Astrocyte of the spinal cord (primary cell): ENCODE data around the gene SYNCRIP.
"Not testable (repeated sequence)": the region's sequence is repeated elsewhere in the genome, so short reads cannot be mapped to it uniquely, and the experiment has no call there.

Experiments
- DNase-seq: peaks from one replicate; pipeline ENCODE4 v3.0.0; 2011; ENCODE audit warnings: low read depth, low spot score
- H3K4me3 ChIP-seq: 2 replicates; pipeline ENCODE4 v1.5.1; 2011; ENCODE audit warnings: low read depth, mild to moderate bottlenecking, low read length, moderate library complexity
- in situ Hi-C: cut with HindIII; loops from 2 replicates; pipeline ENCODE4 v1.10.0; 2017; ENCODE audit warnings: low sequenced_read_pairs
- TF ChIP-seq, protein P1 (sequence below): IDR thresholded peaks from 2 replicates; pipeline ENCODE4 v1.5.1; 2012; ENCODE audit warnings: low read depth, mild to moderate bottlenecking, low read length, inconsistent platforms

SYNCRIP gene

DNA sequence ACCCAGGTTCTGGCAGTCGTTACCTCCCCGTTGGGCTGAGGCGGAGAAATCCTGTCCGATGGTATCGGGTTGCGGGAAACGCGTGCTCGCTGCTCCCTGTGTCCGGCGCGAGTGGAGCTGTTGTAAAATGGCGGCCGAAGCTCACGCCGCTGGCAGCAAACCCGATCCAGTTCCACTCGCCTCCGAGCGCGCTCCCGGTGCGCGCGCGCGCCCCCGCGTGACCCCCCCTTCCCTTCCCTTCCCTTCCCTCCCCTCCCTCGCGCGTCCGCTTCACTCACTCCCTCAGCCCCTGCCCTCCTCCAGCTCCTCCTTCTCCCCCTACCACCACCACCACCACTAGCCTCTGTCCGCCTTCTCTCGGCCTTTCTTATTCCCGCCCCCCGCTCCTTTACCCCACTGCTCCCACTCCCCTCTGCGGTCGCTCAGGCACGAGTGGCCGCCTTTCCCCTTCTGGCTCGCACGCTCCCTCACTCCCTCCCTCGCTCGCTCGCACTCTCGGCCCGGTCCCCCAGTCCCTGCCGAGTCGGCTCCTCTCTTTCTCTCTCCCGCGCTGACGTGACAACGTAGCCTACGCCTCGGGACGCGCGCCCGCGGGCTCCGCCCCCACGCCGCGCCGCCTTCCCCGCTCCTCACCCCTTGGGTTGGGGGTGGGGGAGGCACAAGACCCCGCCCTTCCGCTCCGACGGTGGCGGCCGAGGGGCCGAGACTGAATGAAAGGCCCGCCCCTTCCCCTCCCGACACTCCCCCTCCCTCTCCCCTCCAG, at the start of gene SYNCRIP:
SYNCRIP (minus strand) TSS at position 113 of the 763 bp plus-strand sequence. CDS start 1,447 bp downstream, outside the sequence.
- peak; percentile 99 for DNase-seq
- TF ChIP-seq, protein P1, sequence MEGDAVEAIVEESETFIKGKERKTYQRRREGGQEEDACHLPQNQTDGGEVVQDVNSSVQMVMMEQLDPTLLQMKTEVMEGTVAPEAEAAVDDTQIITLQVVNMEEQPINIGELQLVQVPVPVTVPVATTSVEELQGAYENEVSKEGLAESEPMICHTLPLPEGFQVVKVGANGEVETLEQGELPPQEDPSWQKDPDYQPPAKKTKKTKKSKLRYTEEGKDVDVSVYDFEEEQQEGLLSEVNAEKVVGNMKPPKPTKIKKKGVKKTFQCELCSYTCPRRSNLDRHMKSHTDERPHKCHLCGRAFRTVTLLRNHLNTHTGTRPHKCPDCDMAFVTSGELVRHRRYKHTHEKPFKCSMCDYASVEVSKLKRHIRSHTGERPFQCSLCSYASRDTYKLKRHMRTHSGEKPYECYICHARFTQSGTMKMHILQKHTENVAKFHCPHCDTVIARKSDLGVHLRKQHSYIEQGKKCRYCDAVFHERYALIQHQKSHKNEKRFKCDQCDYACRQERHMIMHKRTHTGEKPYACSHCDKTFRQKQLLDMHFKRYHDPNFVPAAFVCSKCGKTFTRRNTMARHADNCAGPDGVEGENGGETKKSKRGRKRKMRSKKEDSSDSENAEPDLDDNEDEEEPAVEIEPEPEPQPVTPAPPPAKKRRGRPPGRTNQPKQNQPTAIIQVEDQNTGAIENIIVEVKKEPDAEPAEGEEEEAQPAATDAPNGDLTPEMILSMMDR: no peak
- H3K4me3 ChIP-seq: peak within 1 kb of the TSS; percentile 71
- in situ Hi-C loops: no loop called here

DNA sequence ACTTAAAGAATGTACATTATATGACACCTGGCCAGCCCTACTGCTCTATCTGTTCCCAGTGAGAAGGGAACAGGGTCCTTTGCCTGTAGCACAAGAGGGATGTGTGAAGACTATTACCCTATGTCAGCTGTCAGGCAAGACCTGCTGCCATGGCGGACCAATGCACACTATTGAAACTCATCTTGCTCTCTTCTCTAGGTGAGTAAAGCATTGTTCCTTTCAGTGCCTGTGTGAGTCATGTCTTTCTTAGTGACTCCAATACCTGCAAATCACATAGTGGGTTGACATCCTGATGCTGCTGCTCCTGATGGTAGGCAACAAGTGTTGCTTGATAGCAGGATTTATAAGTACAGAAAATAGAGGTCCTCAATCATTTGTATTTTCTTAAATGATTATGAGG, 48.8 kb upstream of the SYNCRIP start:
- H3K4me3 ChIP-seq: no peak overlapping the region
- in situ Hi-C loops: no loop called here
- DNase-seq: no peak
- TF ChIP-seq, protein P1: no peak

DNA sequence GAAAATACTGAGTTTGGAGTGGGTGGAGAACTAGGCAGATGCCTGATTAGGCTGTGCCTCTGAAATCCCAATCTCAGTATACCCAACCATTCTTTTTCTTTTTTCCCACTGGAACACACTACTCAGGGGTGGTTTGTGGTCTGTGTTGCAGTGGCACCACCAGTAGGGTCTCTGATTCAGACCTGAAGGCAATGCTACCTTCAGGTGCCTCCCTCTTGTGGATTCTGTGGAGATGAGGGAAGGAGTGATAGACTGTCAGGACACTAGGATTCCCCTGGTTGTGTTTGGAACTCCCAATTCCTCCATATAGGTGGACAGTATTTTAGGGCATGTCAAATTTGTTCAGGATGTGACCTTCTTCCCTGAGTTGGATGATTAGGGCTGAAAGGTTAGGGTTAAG, 47.4 kb upstream of the SYNCRIP start:
- H3K4me3 ChIP-seq: no peak overlapping the region
- no peak for DNase-seq

DNA sequence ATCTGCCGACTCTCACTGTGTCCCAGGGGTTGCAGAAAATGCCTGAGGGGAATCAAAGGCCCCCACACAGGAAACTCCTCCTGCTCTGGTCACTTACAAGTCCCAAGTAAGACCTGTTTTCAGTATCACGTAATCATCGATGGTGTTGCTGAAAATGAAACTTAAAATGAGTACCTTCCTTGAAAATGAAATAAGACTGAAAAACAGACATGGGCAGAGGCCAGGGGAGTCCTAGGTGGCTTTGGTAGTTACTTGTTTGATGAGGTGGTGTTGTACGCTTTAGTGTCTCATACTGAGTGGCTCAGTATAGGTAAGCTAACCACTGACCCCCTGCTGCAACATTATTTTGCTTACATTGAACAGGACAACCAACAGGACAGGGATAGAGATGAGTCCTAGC, 43.0 kb upstream of the SYNCRIP start:
- in situ Hi-C loops: no loop called here
- TF ChIP-seq, protein P1: no peak
- H3K4me3 ChIP-seq: no peak overlapping the region
- no peak for DNase-seq

More for the DNA sequence above, 47.4 kb upstream of the SYNCRIP start:
- TF ChIP-seq, protein P1: no peak
- in situ Hi-C loops: no loop called here

DNA sequence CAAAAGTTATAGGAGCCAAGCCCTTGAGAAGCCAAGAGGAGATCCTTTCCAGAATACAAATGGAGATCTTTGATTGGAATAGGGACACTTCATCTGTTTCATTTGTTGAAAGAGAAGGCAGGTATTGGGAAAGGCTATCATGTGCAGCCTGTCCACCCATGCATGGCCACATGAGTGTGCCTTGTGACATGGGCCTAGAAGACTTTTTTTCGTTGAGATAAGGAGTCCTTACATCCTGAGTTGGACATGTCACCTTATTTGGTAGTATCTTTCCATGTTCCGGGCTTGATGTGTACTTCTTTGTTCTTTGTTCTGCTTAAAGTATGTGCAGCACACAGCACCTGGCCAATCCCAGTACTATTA, 42.1 kb upstream of the SYNCRIP start:
- H3K4me3 ChIP-seq: no peak overlapping the region
- in situ Hi-C loops: no loop called here
- TF ChIP-seq, protein P1: no peak
- DNase-seq: no peak

DNA sequence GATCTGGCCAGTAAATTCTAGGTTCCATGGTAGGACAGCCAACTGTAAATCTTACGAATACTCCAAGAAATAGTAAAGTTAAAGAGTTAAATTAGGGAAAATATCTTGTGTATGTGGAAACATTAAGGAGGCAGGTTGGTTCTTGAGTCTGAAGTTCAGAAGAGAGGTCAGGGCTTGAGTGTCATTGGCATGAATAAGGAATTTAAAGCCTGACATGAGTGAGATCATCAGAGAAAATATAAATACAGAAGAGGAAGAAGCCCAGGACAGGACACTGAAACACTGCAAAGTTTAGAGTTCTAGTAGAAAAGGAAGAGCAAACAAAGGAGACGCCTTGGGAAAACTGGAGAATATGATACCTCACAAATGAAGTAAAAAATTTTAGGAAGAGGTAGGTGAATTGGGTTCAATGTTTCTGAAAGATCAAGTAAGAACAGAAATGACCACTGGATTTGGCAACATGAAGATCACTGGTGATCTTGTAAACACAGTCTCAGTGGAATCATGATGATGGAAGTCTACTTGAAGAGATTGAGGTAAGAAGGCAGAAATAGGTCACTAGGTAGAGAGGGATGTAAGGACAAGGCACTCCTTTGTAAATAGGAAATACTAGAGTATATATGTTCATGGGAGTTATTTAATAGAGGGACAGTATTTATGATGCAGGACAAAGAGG, 41.6 kb upstream of the SYNCRIP start:
- H3K4me3 ChIP-seq: no peak overlapping the region
- in situ Hi-C loops: no loop called here
- TF ChIP-seq, protein P1: no peak
- DNase-seq: no peak

DNA sequence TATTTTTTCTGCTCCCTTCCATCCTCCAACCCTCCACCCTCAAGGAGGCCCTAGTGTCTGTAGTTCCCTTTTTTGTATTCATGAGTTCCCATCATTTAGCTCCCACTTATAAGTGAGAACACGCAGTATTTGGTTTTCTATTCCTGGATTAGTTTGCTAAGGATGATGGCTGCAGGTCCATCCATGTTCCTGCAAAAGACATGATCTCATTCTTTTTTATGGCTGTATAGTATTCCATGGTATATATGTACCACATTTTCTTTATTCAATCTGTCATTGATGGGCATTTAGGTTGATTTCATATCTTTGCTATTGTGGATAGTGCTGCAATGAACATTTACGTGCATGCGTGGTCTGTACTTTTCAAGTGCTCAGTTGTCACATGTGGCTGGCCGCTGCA, 39.2 kb upstream of the SYNCRIP start:
- H3K4me3 ChIP-seq, in situ Hi-C loops, DNase-seq: not testable (repeated sequence)
